GM18508 (cell line): Measurements from ENCODE around the gene FHDC1.
"Not testable (repeated sequence)": the region's sequence is repeated elsewhere in the genome, so short reads cannot be mapped to it uniquely, and the experiment has no call there.

ENCODE experiments used
- ATAC-seq: cut with Tn5 transposase; IDR thresholded peaks from one replicate; pipeline ENCODE4 v1.9.1; 2021; ENCODE audit warnings: moderate number of reproducible peaks; ENCODE audit not compliant: insufficient read depth, unreplicated experiment

The FHDC1 gene

GRCh38 chr4:152935631-152936445, at the start of gene FHDC1:
FHDC1 (plus strand) TSS chr4:152936323; CDS start chr4:152943058, 6,735 bp downstream.
- ATAC-seq, result no peak

- no peak for ATAC-seq
Observed at GRCh38 chr4:152887981-152888380, 48.1 kb upstream of the FHDC1 start.

GRCh38 chr4:152892974-152893373, 43.1 kb upstream of the FHDC1 start:
- ATAC-seq, result no peak

- ATAC-seq, result no peak
Observed at GRCh38 chr4:152894673-152895072, 41.5 kb upstream of the FHDC1 start.

GRCh38 chr4:152896811-152897210, 39.3 kb upstream of the FHDC1 start:
- ATAC-seq, result no peak

GRCh38 chr4:152898133-152898532, 38.0 kb upstream of the FHDC1 start:
- ATAC-seq, result not testable (repeated sequence)

GRCh38 chr4:152898606-152899005, 37.5 kb upstream of the FHDC1 start:
- ATAC-seq, result no peak

GRCh38 chr4:152900395-152900794, 35.7 kb upstream of the FHDC1 start:
- ATAC-seq, result no peak

GRCh38 chr4:152901205-152901604, 34.9 kb upstream of the FHDC1 start:
- ATAC-seq, result no peak

GRCh38 chr4:152903658-152904057, 32.5 kb upstream of the FHDC1 start:
- ATAC-seq, result no peak

- ATAC-seq, result no peak
Observed at GRCh38 chr4:152909901-152910300, 26.2 kb upstream of the FHDC1 start.

GRCh38 chr4:152910521-152910920, 25.6 kb upstream of the FHDC1 start:
- ATAC-seq, result no peak

GRCh38 chr4:152917543-152918395, 18.4 kb upstream of the FHDC1 start:
- no peak for ATAC-seq

GRCh38 chr4:152919826-152920225, 16.3 kb upstream of the FHDC1 start:
- no peak for ATAC-seq

GRCh38 chr4:152920768-152921167, 15.4 kb upstream of the FHDC1 start:
- ATAC-seq, result no peak

- ATAC-seq, result no peak
Observed at GRCh38 chr4:152921284-152921683, 14.8 kb upstream of the FHDC1 start.

- no peak for ATAC-seq
Observed at GRCh38 chr4:152925851-152926250, 10.3 kb upstream of the FHDC1 start.

GRCh38 chr4:152926959-152927358, 9.2 kb upstream of the FHDC1 start:
- ATAC-seq, result no peak

- ATAC-seq, result no peak
Observed at GRCh38 chr4:152927737-152928136, 8.4 kb upstream of the FHDC1 start.

GRCh38 chr4:152928286-152928685, 7.8 kb upstream of the FHDC1 start:
- ATAC-seq, result no peak

GRCh38 chr4:152929888-152930287, 6.2 kb upstream of the FHDC1 start:
- no peak for ATAC-seq
